Astrocyte (in vitro differentiated cells and primary cell): ENCODE results near the gene ARHGAP12. TPM values are rescaled to one million over a fixed set of nuclear protein-coding genes. Genes with fewer than 3 reads are reported as not detected.

Experiments used
- DNase-seq: peaks from one replicate; pipeline ENCODE4 v3.0.0-alpha.2; 2010; ENCODE audit warnings: low read depth
- FAIRE-seq: peaks from 2 replicates; lab custom pipeline; 2011; peaks lifted over from hg19 to GRCh38; lab: Jason Lieb, UNC
- H2AFZ ChIP-seq: 2 replicates; pipeline ENCODE4 v1.6.0; 2012; ENCODE audit warnings: low read depth, low read length, inconsistent platforms
- H3K27ac ChIP-seq: 2 replicates; pipeline ENCODE4 v1.5.1; 2011; ENCODE audit warnings: low read depth, low read length, inconsistent platforms
- H3K27me3 ChIP-seq: 2 replicates; pipeline ENCODE4 v1.6.0; 2011; ENCODE audit warnings: low read length, inconsistent platforms; ENCODE audit not compliant: insufficient read depth
- H3K36me3 ChIP-seq: 2 replicates; pipeline ENCODE4 v1.5.1; 2011; ENCODE audit warnings: low read length, inconsistent platforms; ENCODE audit not compliant: insufficient read depth
- H3K4me1 ChIP-seq: 2 replicates; pipeline ENCODE4 v1.5.1; 2011; ENCODE audit warnings: low read length, inconsistent platforms; ENCODE audit not compliant: insufficient read depth
- H3K4me2 ChIP-seq: 2 replicates; pipeline ENCODE4 v1.6.0; 2012; ENCODE audit warnings: low read length, inconsistent platforms
- H3K4me3 ChIP-seq: 2 replicates; pipeline ENCODE4 v1.5.1; 2011; ENCODE audit warnings: low read depth, mild to moderate bottlenecking, low read length, inconsistent platforms; ENCODE audit not compliant: insufficient read depth
- H3K79me2 ChIP-seq: 2 replicates; pipeline ENCODE4 v1.6.0; 2012; ENCODE audit warnings: mild to moderate bottlenecking, low read length, inconsistent platforms; ENCODE audit not compliant: insufficient read depth
- H3K9ac ChIP-seq: 2 replicates; pipeline ENCODE4 v1.6.0; 2012; ENCODE audit warnings: mild to moderate bottlenecking, low read length, inconsistent platforms
- H3K9me3 ChIP-seq: 2 replicates; pipeline ENCODE4 v1.5.1; 2012; ENCODE audit warnings: low read depth, mild to moderate bottlenecking, low read length, inconsistent platforms; ENCODE audit not compliant: insufficient read depth
- H4K20me1 ChIP-seq: 2 replicates; pipeline ENCODE4 v1.6.0; 2012; ENCODE audit warnings: low read length, inconsistent platforms; ENCODE audit not compliant: insufficient read depth
- H3K27ac Mint-ChIP-seq: one replicate; pipeline ENCODE4 v1.8.0; 2021; ENCODE audit warnings: mild to moderate bottlenecking, mixed read lengths; ENCODE audit not compliant: unreplicated experiment
- H3K27me3 Mint-ChIP-seq: one replicate; pipeline ENCODE4 v1.8.0; 2021; ENCODE audit warnings: low read depth, mixed read lengths; ENCODE audit not compliant: unreplicated experiment
- H3K36me3 Mint-ChIP-seq: one replicate; pipeline ENCODE4 v1.8.0; 2021; ENCODE audit warnings: low read depth, mixed read lengths; ENCODE audit not compliant: unreplicated experiment
- H3K4me1 Mint-ChIP-seq: one replicate; pipeline ENCODE4 v1.8.0; 2021; ENCODE audit warnings: low read depth, mixed read lengths; ENCODE audit not compliant: unreplicated experiment
- H3K4me3 Mint-ChIP-seq: one replicate; pipeline ENCODE4 v1.8.0; 2021; ENCODE audit warnings: mild to moderate bottlenecking, moderate library complexity, mixed read lengths; ENCODE audit not compliant: unreplicated experiment
- H3K9me3 Mint-ChIP-seq: one replicate; pipeline ENCODE4 v1.8.0; 2021; ENCODE audit warnings: mild to moderate bottlenecking, mixed read lengths; ENCODE audit not compliant: unreplicated experiment
- CTCF ChIP-seq: IDR thresholded peaks from 2 replicates; pipeline ENCODE4 v1.5.1; 2011; ENCODE audit warnings: low read depth, mild to moderate bottlenecking, inconsistent platforms, low read length, moderate library complexity; ENCODE audit not compliant: insufficient read depth
- EZH2 ChIP-seq: IDR thresholded peaks from 2 replicates; pipeline ENCODE4 v1.6.1; 2012; ENCODE audit warnings: mild to moderate bottlenecking, low read length, inconsistent platforms; ENCODE audit not compliant: insufficient read depth
- total RNA-seq: library from RNA; stranded (reverse); gene quantifications from 2 replicates; pipeline ENCODE4 v1.2.1, GENCODE V29; 2021

The ARHGAP12 gene
- total RNA-seq, 1 donor from 2014 or later: 24.9 TPM

- H3K27ac Mint-ChIP-seq: no peak overlapping the region
- no peaks in the 10 kb centered on the region for H3K9me3 Mint-ChIP-seq
Measured at GRCh38 chr10:31866118-31866670, 62.4 kb downstream of the ARHGAP12 start.

GRCh38 chr10:31864834-31865518, 63.7 kb downstream of the ARHGAP12 start:
- Histone ChIP-seq H3K4me2 (peak overlapping the region; percentile 66), H3K27me3 (no peaks in the 10 kb centered on the region), H3K36me3 (no peaks in the 10 kb centered on the region), H3K4me1 (peaks cover 6% of the 10 kb centered on the region), H3K9ac (no peak overlapping the region), H2AFZ (no peak overlapping the region), H4K20me1 (peaks cover 31% of the 10 kb centered on the region), H3K27ac (no peak overlapping the region), H3K9me3 (no peaks in the 10 kb centered on the region), H3K79me2 (peaks cover 61% of the 10 kb centered on the region), H3K4me3 (no peak overlapping the region)
- TF ChIP-seq CTCF: no peak
- no peak for TF ChIP-seq EZH2
- Mint-ChIP-seq H3K4me1 (peaks cover 17% of the 10 kb centered on the region), H3K9me3 (no peaks in the 10 kb centered on the region), H3K27me3 (no peaks in the 10 kb centered on the region), H3K36me3 (peaks cover 3% of the 10 kb centered on the region), H3K27ac (peak overlapping the region; percentile 9), H3K4me3 (no peak overlapping the region)
- DNase-seq (no peak), FAIRE-seq (peak; percentile 37)

More at GRCh38 chr10:31866118-31866670, 62.4 kb downstream of the ARHGAP12 start:
- Histone ChIP-seq H3K9ac (no peak overlapping the region), H4K20me1 (peaks cover 38% of the 10 kb centered on the region), H3K4me2 (no peak overlapping the region), H3K27me3 (no peaks in the 10 kb centered on the region), H3K27ac (no peak overlapping the region), H3K9me3 (no peaks in the 10 kb centered on the region), H3K36me3 (no peaks in the 10 kb centered on the region), H3K4me1 (peaks cover 6% of the 10 kb centered on the region), H2AFZ (no peak overlapping the region), H3K79me2 (peaks cover 70% of the 10 kb centered on the region), H3K4me3 (no peak overlapping the region)
- DNase-seq: no peak
- H3K27me3 Mint-ChIP-seq: no peaks in the 10 kb centered on the region
- H3K36me3 Mint-ChIP-seq: peaks cover 2% of the 10 kb centered on the region
- no peak overlapping the region for H3K4me3 Mint-ChIP-seq
- H3K4me1 Mint-ChIP-seq: peaks cover 17% of the 10 kb centered on the region
- no peak for FAIRE-seq
- no peak for TF ChIP-seq CTCF
- TF ChIP-seq EZH2: no peak

GRCh38 chr10:31855033-31855432, 73.6 kb downstream of the ARHGAP12 start:
- Histone ChIP-seq H3K27me3 (no peaks in the 10 kb centered on the region), H3K4me3 (no peak overlapping the region), H3K9ac (no peak overlapping the region), H3K79me2 (peaks cover 22% of the 10 kb centered on the region), H3K9me3 (no peaks in the 10 kb centered on the region), H2AFZ (no peak overlapping the region), H3K4me2 (no peak overlapping the region), H3K36me3 (peaks cover 3% of the 10 kb centered on the region), H3K4me1 (no peaks in the 10 kb centered on the region), H4K20me1 (peaks cover 19% of the 10 kb centered on the region), H3K27ac (no peak overlapping the region)
- no peaks in the 10 kb centered on the region for H3K27me3 Mint-ChIP-seq
- H3K9me3 Mint-ChIP-seq: no peaks in the 10 kb centered on the region
- H3K27ac Mint-ChIP-seq: no peak overlapping the region
- peaks cover 3% of the 10 kb centered on the region for H3K4me1 Mint-ChIP-seq
- H3K4me3 Mint-ChIP-seq: no peak overlapping the region
- TF ChIP-seq EZH2 (no peak), CTCF (no peak)
- no peak for FAIRE-seq
- DNase-seq: no peak
- H3K36me3 Mint-ChIP-seq: peaks cover 7% of the 10 kb centered on the region
